A549 (cell line): Measurements from ENCODE around the gene DOK4.

Experiments used
- CHD2 ChIP-seq: fragments of 150-350 bp; IDR thresholded peaks from 2 replicates; pipeline ENCODE4 v1.6.1; 2014; ENCODE audit warnings: low read length; ENCODE audit not compliant: partially characterized antibody
- HOXA7 ChIP-seq: fragments of 250-450 bp; sonication (Bioruptor Pico); IDR thresholded peaks from 2 replicates; pipeline ENCODE4 v1.5.0; 2020; ENCODE audit warnings: mild to moderate bottlenecking, moderate library complexity
- JUN ChIP-seq, 2 experiments: fragments of >200 bp; sonication (Bioruptor Twin); formaldehyde crosslinking; IDR thresholded peaks; 2 replicates in 1 of 2; 3 replicates in 1 of 2; pipeline ENCODE4 v1.6.1; 2016 to 2017
- MAZ ChIP-seq: fragments of 150-350 bp; IDR thresholded peaks from 2 replicates; pipeline ENCODE4 v1.6.1; 2014; ENCODE audit warnings: antibody characterized with exemption, low read depth, low read length, borderline replicate concordance
- POLR2A ChIP-seq: IDR thresholded peaks from 2 replicates; pipeline ENCODE4 v1.6.1; 2012; ENCODE audit warnings: mild to moderate bottlenecking, low read length
- RCOR1 ChIP-seq: fragments of 150-350 bp; IDR thresholded peaks from 2 replicates; pipeline ENCODE4 v1.6.1; 2014; ENCODE audit warnings: antibody characterized with exemption, low read length, low read depth
- SMC3 ChIP-seq: fragments of >200 bp; sonication (Bioruptor Twin); formaldehyde crosslinking; IDR thresholded peaks from 3 replicates; pipeline ENCODE4 v1.6.1; 2018; ENCODE audit warnings: inconsistent platforms
- TF ChIP-seq, protein P1 (sequence below): fragments of >200 bp; sonication (Bioruptor Twin); formaldehyde crosslinking; IDR thresholded peaks from 3 replicates; pipeline ENCODE4 v1.5.1; 2016

DNA sequence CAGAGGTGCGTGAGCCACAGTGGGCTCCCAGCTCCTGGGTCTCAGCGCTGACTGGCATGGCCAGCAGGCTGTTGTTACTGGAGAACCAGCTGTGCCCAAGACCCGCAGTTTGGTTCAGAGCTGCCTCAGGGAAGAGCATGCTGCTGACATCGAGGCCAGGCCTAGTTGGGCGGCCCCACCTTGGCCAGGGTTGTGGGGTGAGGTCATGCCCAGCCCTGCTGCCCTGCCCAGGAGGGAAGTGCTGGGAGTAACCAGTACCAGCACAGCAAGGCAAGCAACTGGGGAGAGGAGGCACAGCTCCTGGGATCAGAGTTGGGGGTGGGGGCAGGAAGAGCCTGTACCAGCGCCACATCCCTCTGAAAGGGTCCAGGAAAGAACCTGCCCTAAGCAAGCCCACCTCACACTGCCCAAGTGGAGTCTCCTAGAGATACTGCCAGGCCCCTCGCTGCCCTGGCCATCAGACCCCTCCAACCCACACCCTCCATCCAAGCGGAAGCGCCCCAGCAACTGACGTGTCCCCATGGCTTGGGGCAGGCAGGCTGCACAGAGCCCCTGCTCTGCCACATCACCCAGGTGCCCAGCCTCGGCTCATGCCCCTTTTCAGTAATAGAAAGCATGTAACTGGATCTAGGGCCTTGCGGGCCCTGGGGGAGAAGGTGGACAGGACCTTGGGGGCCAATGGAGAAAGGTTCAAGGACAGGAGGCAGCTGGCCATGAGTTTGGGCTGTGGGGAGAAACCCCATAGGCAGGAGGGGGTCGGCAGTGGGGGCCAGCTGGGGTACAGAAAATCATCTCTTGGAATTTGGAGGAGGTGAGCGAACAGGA is 990 bp downstream of the DOK4 start:
- TF ChIP-seq, protein P1, sequence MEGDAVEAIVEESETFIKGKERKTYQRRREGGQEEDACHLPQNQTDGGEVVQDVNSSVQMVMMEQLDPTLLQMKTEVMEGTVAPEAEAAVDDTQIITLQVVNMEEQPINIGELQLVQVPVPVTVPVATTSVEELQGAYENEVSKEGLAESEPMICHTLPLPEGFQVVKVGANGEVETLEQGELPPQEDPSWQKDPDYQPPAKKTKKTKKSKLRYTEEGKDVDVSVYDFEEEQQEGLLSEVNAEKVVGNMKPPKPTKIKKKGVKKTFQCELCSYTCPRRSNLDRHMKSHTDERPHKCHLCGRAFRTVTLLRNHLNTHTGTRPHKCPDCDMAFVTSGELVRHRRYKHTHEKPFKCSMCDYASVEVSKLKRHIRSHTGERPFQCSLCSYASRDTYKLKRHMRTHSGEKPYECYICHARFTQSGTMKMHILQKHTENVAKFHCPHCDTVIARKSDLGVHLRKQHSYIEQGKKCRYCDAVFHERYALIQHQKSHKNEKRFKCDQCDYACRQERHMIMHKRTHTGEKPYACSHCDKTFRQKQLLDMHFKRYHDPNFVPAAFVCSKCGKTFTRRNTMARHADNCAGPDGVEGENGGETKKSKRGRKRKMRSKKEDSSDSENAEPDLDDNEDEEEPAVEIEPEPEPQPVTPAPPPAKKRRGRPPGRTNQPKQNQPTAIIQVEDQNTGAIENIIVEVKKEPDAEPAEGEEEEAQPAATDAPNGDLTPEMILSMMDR, result no peak
- TF ChIP-seq POLR2A (no peak), MAZ (no peak), SMC3 (no peak), JUN (IDR thresholded peaks at IDR 0.05) (no peak), HOXA7 (CRISPR knock-in tag) (no peak), CHD2 (no peak), RCOR1 (no peak)
